Astrocyte (in vitro differentiated cells and primary cell): ENCODE measurements around the gene SLC29A2. TPM values are rescaled to one million over a fixed set of nuclear protein-coding genes. Genes with fewer than 3 reads are reported as not detected.

ENCODE experiments used
- DNase-seq: peaks from one replicate; pipeline ENCODE4 v3.0.0-alpha.2; 2010; ENCODE audit warnings: low read depth
- FAIRE-seq: peaks from 2 replicates; lab custom pipeline; 2011; peaks lifted over from hg19 to GRCh38; lab: Jason Lieb, UNC
- H2AFZ ChIP-seq: 2 replicates; pipeline ENCODE4 v1.6.0; 2012; ENCODE audit warnings: low read depth, low read length, inconsistent platforms
- H3K27ac ChIP-seq: 2 replicates; pipeline ENCODE4 v1.5.1; 2011; ENCODE audit warnings: low read depth, low read length, inconsistent platforms
- H3K27me3 ChIP-seq: 2 replicates; pipeline ENCODE4 v1.6.0; 2011; ENCODE audit warnings: low read length, inconsistent platforms; ENCODE audit not compliant: insufficient read depth
- H3K36me3 ChIP-seq: 2 replicates; pipeline ENCODE4 v1.5.1; 2011; ENCODE audit warnings: low read length, inconsistent platforms; ENCODE audit not compliant: insufficient read depth
- H3K4me1 ChIP-seq: 2 replicates; pipeline ENCODE4 v1.5.1; 2011; ENCODE audit warnings: low read length, inconsistent platforms; ENCODE audit not compliant: insufficient read depth
- H3K4me2 ChIP-seq: 2 replicates; pipeline ENCODE4 v1.6.0; 2012; ENCODE audit warnings: low read length, inconsistent platforms
- H3K4me3 ChIP-seq: 2 replicates; pipeline ENCODE4 v1.5.1; 2011; ENCODE audit warnings: low read depth, mild to moderate bottlenecking, low read length, inconsistent platforms; ENCODE audit not compliant: insufficient read depth
- H3K79me2 ChIP-seq: 2 replicates; pipeline ENCODE4 v1.6.0; 2012; ENCODE audit warnings: mild to moderate bottlenecking, low read length, inconsistent platforms; ENCODE audit not compliant: insufficient read depth
- H3K9ac ChIP-seq: 2 replicates; pipeline ENCODE4 v1.6.0; 2012; ENCODE audit warnings: mild to moderate bottlenecking, low read length, inconsistent platforms
- H3K9me3 ChIP-seq: 2 replicates; pipeline ENCODE4 v1.5.1; 2012; ENCODE audit warnings: low read depth, mild to moderate bottlenecking, low read length, inconsistent platforms; ENCODE audit not compliant: insufficient read depth
- H4K20me1 ChIP-seq: 2 replicates; pipeline ENCODE4 v1.6.0; 2012; ENCODE audit warnings: low read length, inconsistent platforms; ENCODE audit not compliant: insufficient read depth
- H3K27ac Mint-ChIP-seq: one replicate; pipeline ENCODE4 v1.8.0; 2021; ENCODE audit warnings: mild to moderate bottlenecking, mixed read lengths; ENCODE audit not compliant: unreplicated experiment
- H3K27me3 Mint-ChIP-seq: one replicate; pipeline ENCODE4 v1.8.0; 2021; ENCODE audit warnings: low read depth, mixed read lengths; ENCODE audit not compliant: unreplicated experiment
- H3K36me3 Mint-ChIP-seq: one replicate; pipeline ENCODE4 v1.8.0; 2021; ENCODE audit warnings: low read depth, mixed read lengths; ENCODE audit not compliant: unreplicated experiment
- H3K4me1 Mint-ChIP-seq: one replicate; pipeline ENCODE4 v1.8.0; 2021; ENCODE audit warnings: low read depth, mixed read lengths; ENCODE audit not compliant: unreplicated experiment
- H3K4me3 Mint-ChIP-seq: one replicate; pipeline ENCODE4 v1.8.0; 2021; ENCODE audit warnings: mild to moderate bottlenecking, moderate library complexity, mixed read lengths; ENCODE audit not compliant: unreplicated experiment
- H3K9me3 Mint-ChIP-seq: one replicate; pipeline ENCODE4 v1.8.0; 2021; ENCODE audit warnings: mild to moderate bottlenecking, mixed read lengths; ENCODE audit not compliant: unreplicated experiment
- CTCF ChIP-seq: IDR thresholded peaks from 2 replicates; pipeline ENCODE4 v1.5.1; 2011; ENCODE audit warnings: low read depth, mild to moderate bottlenecking, inconsistent platforms, low read length, moderate library complexity; ENCODE audit not compliant: insufficient read depth
- EZH2 ChIP-seq: IDR thresholded peaks from 2 replicates; pipeline ENCODE4 v1.6.1; 2012; ENCODE audit warnings: mild to moderate bottlenecking, low read length, inconsistent platforms; ENCODE audit not compliant: insufficient read depth
- total RNA-seq: library from RNA; stranded (reverse); gene quantifications from 2 replicates; pipeline ENCODE4 v1.2.1, GENCODE V29; 2021

Gene SLC29A2
- total RNA-seq, 1 donor from 2014 or later = 6.6 TPM

- H3K4me2 ChIP-seq = peak overlapping the region; percentile 75
- H3K4me3 ChIP-seq = no peak overlapping the region
- no peak for FAIRE-seq
- H2AFZ ChIP-seq = peak overlapping the region; percentile 22
- peak; percentile 58 for DNase-seq
- no peaks in the 10 kb centered on the region for H3K27me3 Mint-ChIP-seq
- peak overlapping the region; percentile 74 for H3K9ac ChIP-seq
- peaks cover 14% of the 10 kb centered on the region for H4K20me1 ChIP-seq
- H3K36me3 Mint-ChIP-seq = peaks cover 2% of the 10 kb centered on the region
- no peaks in the 10 kb centered on the region for H3K79me2 ChIP-seq
- peaks cover 39% of the 10 kb centered on the region for H3K4me1 Mint-ChIP-seq
- H3K27ac Mint-ChIP-seq = peak overlapping the region; percentile 84
- peaks cover 2% of the 10 kb centered on the region for H3K9me3 Mint-ChIP-seq
- no peaks in the 10 kb centered on the region for H3K27me3 ChIP-seq
- peak overlapping the region; percentile 84 for H3K27ac ChIP-seq
- TF ChIP-seq EZH2 (no peak), CTCF (no peak)
- H3K4me3 Mint-ChIP-seq = no peak overlapping the region
- H3K36me3 ChIP-seq = no peaks in the 10 kb centered on the region
- H3K4me1 ChIP-seq = peaks cover 46% of the 10 kb centered on the region
- no peaks in the 10 kb centered on the region for H3K9me3 ChIP-seq
Measured at GRCh38 chr11:66327171-66328030, 44.2 kb downstream of the SLC29A2 start.

GRCh38 chr11:66326261-66327111, 45.1 kb downstream of the SLC29A2 start:
- Histone ChIP-seq H3K4me2 (peak overlapping the region; percentile 75), H3K27ac (peak overlapping the region; percentile 84), H2AFZ (peak overlapping the region; percentile 48), H3K9ac (peak overlapping the region; percentile 74), H4K20me1 (peaks cover 5% of the 10 kb centered on the region), H3K4me3 (no peak overlapping the region), H3K36me3 (no peaks in the 10 kb centered on the region), H3K27me3 (no peaks in the 10 kb centered on the region), H3K9me3 (no peaks in the 10 kb centered on the region), H3K4me1 (peaks cover 46% of the 10 kb centered on the region), H3K79me2 (no peaks in the 10 kb centered on the region)
- DNase-seq (no peak), FAIRE-seq (no peak)
- no peaks in the 10 kb centered on the region for H3K27me3 Mint-ChIP-seq
- H3K9me3 Mint-ChIP-seq = peaks cover 2% of the 10 kb centered on the region
- peak overlapping the region; percentile 84 for H3K27ac Mint-ChIP-seq
- no peak for TF ChIP-seq EZH2
- TF ChIP-seq CTCF = no peak
- H3K4me3 Mint-ChIP-seq = no peak overlapping the region
- H3K36me3 Mint-ChIP-seq = peaks cover 2% of the 10 kb centered on the region
- H3K4me1 Mint-ChIP-seq = peaks cover 39% of the 10 kb centered on the region
